Liver (tissue), 9 donors: Measurements from ENCODE around the gene PDE4D. TPM values are rescaled to one million over a fixed set of nuclear protein-coding genes. Genes with fewer than 3 reads are reported as not detected.

ENCODE experiments used
- DNase-seq: peaks from one replicate; pipeline ENCODE4 v3.0.0-alpha.2; 2017; ENCODE audit warnings: low spot score
- H3K27ac ChIP-seq, 2 donors: one replicate each; pipeline ENCODE4 v1.7.0; 2013; ENCODE audit warnings: inconsistent platforms in 2 of 2, low read length in 2 of 2, control low read depth in 1 of 2, low read depth in 1 of 2, mild to moderate bottlenecking in 1 of 2
- H3K27me3 ChIP-seq, 4 donors: one replicate each; pipeline versions ENCODE4 v1.6.1 to v1.7.0; 2013; ENCODE audit warnings: low read length in 3 of 4, inconsistent platforms in 1 of 4, mild to moderate bottlenecking in 1 of 4, moderate library complexity in 1 of 4; ENCODE audit not compliant: control insufficient read depth in 4 of 4, insufficient read depth in 4 of 4
- H3K36me3 ChIP-seq, 4 donors: one replicate each; pipeline versions ENCODE4 v1.6.1 to v1.7.0; 2013; ENCODE audit warnings: low read length in 3 of 4, mild to moderate bottlenecking in 3 of 4, low read depth in 1 of 4, moderate library complexity in 1 of 4; ENCODE audit not compliant: control insufficient read depth in 4 of 4, insufficient read depth in 3 of 4
- H3K4me1 ChIP-seq, 4 donors: one replicate each; pipeline versions ENCODE4 v1.6.1 to v1.7.0; 2013; ENCODE audit warnings: low read length in 3 of 4, mild to moderate bottlenecking in 3 of 4, moderate library complexity in 1 of 4; ENCODE audit not compliant: control insufficient read depth in 4 of 4, insufficient read depth in 4 of 4
- H3K4me3 ChIP-seq, 3 donors: one replicate each; pipeline versions ENCODE4 v1.6.1 to v1.7.0; 2013; ENCODE audit warnings: low read length in 3 of 3, control low read depth in 1 of 3, low read depth in 1 of 3, mild to moderate bottlenecking in 1 of 3
- H3K9ac ChIP-seq, 2 donors: one replicate each; pipeline ENCODE4 v1.7.0; 2013; ENCODE audit warnings: low read length in 2 of 2, mild to moderate bottlenecking in 2 of 2, moderate library complexity in 2 of 2, control low read depth in 1 of 2, low read depth in 1 of 2
- H3K9me3 ChIP-seq, 4 donors: one replicate each; pipeline versions ENCODE4 v1.6.1 to v1.7.0; 2013; ENCODE audit warnings: low read length in 3 of 4; ENCODE audit not compliant: control insufficient read depth in 4 of 4
- ATF3 ChIP-seq: IDR thresholded peaks from 2 replicates; pipeline ENCODE4 v1.6.1; 2016; ENCODE audit warnings: antibody characterized with exemption
- CTCF ChIP-seq: fragments of 150-350 bp; IDR thresholded peaks from 2 replicates; pipeline ENCODE4 v1.5.1; 2017; ENCODE audit warnings: improper control_type of control experiment, low read depth, low read length; ENCODE audit not compliant: missing input control
- EGR1 ChIP-seq, 2 donors: IDR thresholded peaks; 2 replicates each; pipeline ENCODE4 v1.6.1; 2016 to 2018; ENCODE audit warnings: antibody characterized with exemption in 2 of 2, low read depth in 2 of 2
- FOXA1 ChIP-seq: IDR thresholded peaks from 2 replicates; pipeline ENCODE4 v1.6.1; 2016; ENCODE audit warnings: antibody characterized with exemption
- FOXA2 ChIP-seq: IDR thresholded peaks from 2 replicates; pipeline ENCODE4 v1.6.1; 2016; ENCODE audit warnings: antibody characterized with exemption
- GABPA ChIP-seq, 2 donors: IDR thresholded peaks in 1 of 2; conservative IDR thresholded peaks in 1 of 2; 2 replicates each; pipeline ENCODE4 v1.6.1; 2016; ENCODE audit warnings: antibody characterized with exemption in 2 of 2, mild to moderate bottlenecking in 1 of 2, moderate library complexity in 1 of 2
- HNF4A ChIP-seq, 2 donors: conservative IDR thresholded peaks; 2 replicates each; pipeline ENCODE4 v1.6.1; 2016; ENCODE audit warnings: antibody characterized with exemption in 2 of 2, mild to moderate bottlenecking in 2 of 2
- HNF4G ChIP-seq: IDR thresholded peaks from 2 replicates; pipeline ENCODE4 v1.6.1; 2016; ENCODE audit warnings: antibody characterized with exemption
- JUND ChIP-seq, 2 donors: IDR thresholded peaks; 2 replicates each; pipeline ENCODE4 v1.6.1; 2016; ENCODE audit warnings: antibody characterized with exemption in 2 of 2
- MAX ChIP-seq: IDR thresholded peaks from 2 replicates; pipeline ENCODE4 v1.6.1; 2016; ENCODE audit warnings: antibody characterized with exemption
- NR2F2 ChIP-seq: IDR thresholded peaks from 2 replicates; pipeline ENCODE4 v1.6.1; 2016; ENCODE audit warnings: antibody characterized with exemption
- RAD21 ChIP-seq, 2 donors: IDR thresholded peaks; 2 replicates each; pipeline ENCODE4 v1.6.1; 2016; ENCODE audit warnings: antibody characterized with exemption in 2 of 2, mild to moderate bottlenecking in 2 of 2
- REST ChIP-seq: IDR thresholded peaks from 2 replicates; pipeline ENCODE4 v1.6.1; 2016; ENCODE audit warnings: antibody characterized with exemption, mild to moderate bottlenecking
- RXRA ChIP-seq, 2 donors: IDR thresholded peaks; 2 replicates each; pipeline ENCODE4 v1.6.1; 2017 to 2018; ENCODE audit warnings: antibody characterized with exemption in 2 of 2, mild to moderate bottlenecking in 1 of 2
- SP1 ChIP-seq: IDR thresholded peaks from 2 replicates; pipeline ENCODE4 v1.6.1; 2018; ENCODE audit warnings: antibody characterized with exemption, mild to moderate bottlenecking
- TAF1 ChIP-seq: conservative IDR thresholded peaks from 2 replicates; pipeline ENCODE4 v1.6.1; 2016; ENCODE audit warnings: antibody characterized with exemption, mild to moderate bottlenecking
- YY1 ChIP-seq: IDR thresholded peaks from 2 replicates; pipeline ENCODE4 v1.6.1; 2016; ENCODE audit warnings: antibody characterized with exemption, mild to moderate bottlenecking
- ZBTB33 ChIP-seq: IDR thresholded peaks from 2 replicates; pipeline ENCODE4 v1.6.1; 2016; ENCODE audit warnings: antibody characterized with exemption
- WGBS: extraction: QIAGEN DNeasy Blood & Tissue Kit; methylation state at CpG from one replicate; pipeline ENCODE4 v1.1.7; 2013; 5-methylcytosine and 5-hydroxymethylcytosine counted together
- polyA plus RNA-seq, 2 donors: library from polyadenylated mRNA; stranded (reverse) in 1 of 2; unstranded in 1 of 2; fragments of 200-250 nt in 1 of 2; fragments of >200 nt in 1 of 2; fragmentation: Nextera tagmentation in 1 of 2; extraction: Ambion mirVana in 1 of 2; gene quantifications; one replicate each; pipeline versions ENCODE4 v1.2.1 to v1.2.3, GENCODE V29; 2013 to 2015
- total RNA-seq, 2 donors: library from RNA; depleted of rRNA; stranded (reverse); fragments of >200 nt; gene quantifications; one replicate each; pipeline ENCODE4 v1.2.3, GENCODE V29; 2014
- donor health status: healthy.
- donor health status: healthy.
- donor health status: healthy.
- donor health status: healthy.
- donor health status: healthy.

Gene PDE4D
- total and polyA plus RNA-seq, 4 donors, result 0.67 to 11.9 (median 6.5) TPM

GRCh38 chr5:59264013-59264412 is 629.5 kb downstream of the PDE4D start:
- peaks cover 0 to 3% (median 0%) of the 10 kb centered on the region in 4 donors for H3K27me3 ChIP-seq
- no peaks in the 10 kb centered on the region for H3K36me3 ChIP-seq
- 84% methylated on average over 2 of the region's 2 CpGs for WGBS
- no peak for DNase-seq
- no peaks in the 10 kb centered on the region for H3K4me1 ChIP-seq
- TF ChIP-seq GABPA (IDR thresholded peaks at IDR 0.05 in 1 of 2, conservative IDR thresholded peaks at IDR 0.05 in 1 of 2) (no peak), FOXA2 (no peak), JUND (IDR thresholded peaks at IDR 0.05) (no peak), SP1 (no peak), FOXA1 (no peak), NR2F2 (no peak), TAF1 (no peak), EGR1 (IDR thresholded peaks at IDR 0.05; ENCODE audit: low read depth in 2 of 2) (no peak), REST (no peak), HNF4A (conservative IDR thresholded peaks at IDR 0.05) (no peak), YY1 (no peak), HNF4G (no peak), ZBTB33 (no peak), MAX (no peak), ATF3 (no peak), RXRA (IDR thresholded peaks at IDR 0.05) (no peak), RAD21 (IDR thresholded peaks at IDR 0.05) (no peak), CTCF (no peak)
- H3K27ac ChIP-seq, result no peak overlapping the region
- H3K4me3 ChIP-seq, result no peak overlapping the region
- H3K9me3 ChIP-seq, result no peaks in the 10 kb centered on the region
- no peak overlapping the region for H3K9ac ChIP-seq
